ENCODE measurements around the gene KLHL29. TPM values are rescaled to one million over a fixed set of nuclear protein-coding genes. Genes with fewer than 3 reads are reported as not detected.

Gene KLHL29
- total RNA-seq (1 to 10 TPM; 1.8 to 6.6 (median 2.5) TPM), total RNA-seq (1.9 to 9.2 (median 4.8) reads per million in 29 experiments)
- total RNA-seq (2013) = 0.83 TPM

DNA sequence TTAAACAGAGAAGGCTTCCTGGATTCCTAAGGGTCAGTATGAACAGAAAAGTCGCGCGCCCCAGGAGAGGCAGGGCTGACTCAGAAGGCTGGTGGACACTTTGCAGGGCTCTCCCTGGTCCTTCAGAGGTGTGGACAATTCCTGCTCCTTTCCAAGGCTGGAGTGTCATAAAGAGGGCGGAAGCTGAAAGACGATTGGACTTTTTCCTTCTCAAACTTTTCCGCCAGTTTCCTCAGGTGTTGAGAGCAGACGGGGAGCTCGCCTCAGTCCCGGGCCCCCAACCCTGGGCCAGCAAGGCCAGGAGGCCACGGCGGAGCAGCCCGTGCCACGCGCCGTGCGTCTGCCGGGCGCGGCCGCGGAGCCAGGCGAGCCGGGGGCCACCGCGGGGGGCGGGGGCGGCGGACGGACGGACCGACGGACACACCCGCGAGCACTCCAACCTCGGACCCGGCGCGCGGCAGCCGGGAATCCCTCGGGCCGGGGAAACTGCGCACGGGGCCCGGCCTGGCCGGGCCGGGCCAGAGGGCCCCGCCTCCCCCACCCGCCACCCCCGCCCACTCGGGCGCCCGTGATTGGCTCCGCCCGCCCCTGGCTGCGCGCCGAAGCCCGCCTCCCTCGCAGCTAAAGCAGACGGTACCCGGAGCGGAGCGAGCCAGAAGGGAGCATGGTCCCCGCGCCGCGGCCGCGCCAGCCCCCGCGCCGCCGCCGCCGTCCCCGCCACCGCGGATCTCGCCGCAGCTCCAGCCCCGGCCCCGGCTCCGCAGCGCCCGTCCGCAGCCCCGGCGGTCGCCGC, at the start of gene KLHL29:
KLHL29 (plus strand) TSS at position 629 of the 793 bp plus-strand sequence. CDS start 177,018 bp downstream, outside the sequence.
- CTCF ChIA-PET = no interaction called here
- peak; percentile 80 to 86 (median 84) for ATAC-seq (replicated peaks in 1 of 4)

GRCh38 chr2:23335550-23335949, 49.4 kb upstream of the KLHL29 start:
- H3K4me1 Mint-ChIP-seq = no peaks in the 10 kb centered on the region
- ATAC-seq (replicated peaks in 1 of 4) = no peak
- H3K36me3 Mint-ChIP-seq = no peaks in the 10 kb centered on the region

More for the DNA sequence above, at the start of gene KLHL29:
- POLR2A ChIA-PET = no interaction called here
- Histone ChIP-seq H3K9me3 (no peaks in the 10 kb centered on the region), H3K36me3 (ENCODE audit: control insufficient read depth in 2 of 2, extremely low read depth in 1 of 2, insufficient read depth in 1 of 2, low read length in 1 of 2) (no peaks in the 10 kb centered on the region), H3K4me3 (ENCODE audit: control insufficient read depth in 1 of 2, extremely low read depth in 1 of 2, low read length in 1 of 2) (peak within 1 kb of the TSS; percentile 39 to 66), H3K4me1 (ENCODE audit: control insufficient read depth in 1 of 2, extremely low read depth in 1 of 2, insufficient read depth in 2 of 2, low read length in 2 of 2) (peaks cover 9 to 31% of the 10 kb centered on the region in 2 experiments), H3K27me3 (replicated peaks in 1 of 2; ENCODE audit: control insufficient read depth in 2 of 2, extremely low read depth in 1 of 2, insufficient read depth in 2 of 2, low read length in 1 of 2) (peaks cover 9 to 34% of the 10 kb centered on the region in 2 experiments), H3K27ac (ENCODE audit: low read length) (no peak within 1 kb of the TSS)
- WGBS (ENCODE audit: insufficient coverage) = 6% methylated on average over 82 of the region's 91 CpGs
- Mint-ChIP-seq H3K27me3 (peaks cover 27 to 45% of the 10 kb centered on the region in 2 donors), H3K36me3 (no peaks in the 10 kb centered on the region), H3K4me1 (peaks cover 31 to 42% (median 33%) of the 10 kb centered on the region in 3 donors), H3K4me3 (peak within 1 kb of the TSS; percentile 73 to 94 (median 74)), H3K9me3 (no peaks in the 10 kb centered on the region), H3K27ac (peak within 1 kb of the TSS; percentile 34 to 45)
- peak; percentile 21 to 77 (median 57) for DNase-seq

GRCh38 chr2:23342075-23342474, 42.9 kb upstream of the KLHL29 start:
- no peak overlapping the region for H3K27ac Mint-ChIP-seq
- H3K27ac ChIP-seq (ENCODE audit: low read length) = no peak overlapping the region
- POLR2A ChIA-PET = no interaction called here
- no peaks in the 10 kb centered on the region for H3K36me3 ChIP-seq (ENCODE audit: control insufficient read depth in 2 of 2, extremely low read depth in 1 of 2, insufficient read depth in 1 of 2, low read length in 1 of 2)
- DNase-seq (no peak), ATAC-seq (replicated peaks in 1 of 4) (no peak)
- H3K4me1 Mint-ChIP-seq = no peaks in the 10 kb centered on the region
- no peaks in the 10 kb centered on the region for H3K9me3 ChIP-seq
- H3K27me3 Mint-ChIP-seq = peaks cover 9 to 12% of the 10 kb centered on the region in 2 donors
- 67% methylated on average over 2 of the region's 3 CpGs for WGBS (ENCODE audit: insufficient coverage)
- CTCF ChIA-PET = no interaction called here
- H3K27me3 ChIP-seq (replicated peaks in 1 of 2; ENCODE audit: control insufficient read depth in 2 of 2, extremely low read depth in 1 of 2, insufficient read depth in 2 of 2, low read length in 1 of 2) = peaks cover 2 to 8% of the 10 kb centered on the region in 2 experiments
- no peaks in the 10 kb centered on the region for H3K4me1 ChIP-seq (ENCODE audit: control insufficient read depth in 1 of 2, extremely low read depth in 1 of 2, insufficient read depth in 2 of 2, low read length in 2 of 2)
- H3K4me3 Mint-ChIP-seq = no peak overlapping the region
- no peak overlapping the region for H3K4me3 ChIP-seq (ENCODE audit: control insufficient read depth in 1 of 2, extremely low read depth in 1 of 2, low read length in 1 of 2)
- H3K36me3 Mint-ChIP-seq = no peaks in the 10 kb centered on the region
- no peaks in the 10 kb centered on the region for H3K9me3 Mint-ChIP-seq

More at GRCh38 chr2:23335550-23335949, 49.4 kb upstream of the KLHL29 start:
- Mint-ChIP-seq H3K27me3 (peaks cover 16 to 19% of the 10 kb centered on the region in 2 donors), H3K9me3 (no peaks in the 10 kb centered on the region), H3K27ac (no peak overlapping the region), H3K4me3 (no peak overlapping the region)
- Histone ChIP-seq H3K4me3 (ENCODE audit: control insufficient read depth in 1 of 2, extremely low read depth in 1 of 2, low read length in 1 of 2) (no peak overlapping the region), H3K9me3 (no peaks in the 10 kb centered on the region), H3K27ac (ENCODE audit: low read length) (no peak overlapping the region), H3K27me3 (replicated peaks in 1 of 2; ENCODE audit: control insufficient read depth in 2 of 2, extremely low read depth in 1 of 2, insufficient read depth in 2 of 2, low read length in 1 of 2) (peaks cover 0 to 25% of the 10 kb centered on the region in 2 experiments), H3K36me3 (ENCODE audit: control insufficient read depth in 2 of 2, extremely low read depth in 1 of 2, insufficient read depth in 1 of 2, low read length in 1 of 2) (no peaks in the 10 kb centered on the region), H3K4me1 (ENCODE audit: control insufficient read depth in 1 of 2, extremely low read depth in 1 of 2, insufficient read depth in 2 of 2, low read length in 2 of 2) (no peaks in the 10 kb centered on the region)
- POLR2A ChIA-PET = no interaction called here
- no peak for DNase-seq
- WGBS (ENCODE audit: insufficient coverage) = 73% methylated on average over 2 of the region's 2 CpGs
- CTCF ChIA-PET = no interaction called here

GRCh38 chr2:23346029-23346428, 39.0 kb upstream of the KLHL29 start:
- Mint-ChIP-seq H3K4me3 (no peak overlapping the region), H3K27ac (no peak overlapping the region), H3K27me3 (peaks cover 9 to 11% of the 10 kb centered on the region in 2 donors), H3K36me3 (no peaks in the 10 kb centered on the region), H3K9me3 (no peaks in the 10 kb centered on the region), H3K4me1 (no peaks in the 10 kb centered on the region)
- ATAC-seq (replicated peaks in 1 of 4) = no peak
- DNase-seq = no peak
- Histone ChIP-seq H3K4me3 (ENCODE audit: control insufficient read depth in 1 of 2, extremely low read depth in 1 of 2, low read length in 1 of 2) (no peak overlapping the region), H3K27me3 (replicated peaks in 1 of 2; ENCODE audit: control insufficient read depth in 2 of 2, extremely low read depth in 1 of 2, insufficient read depth in 2 of 2, low read length in 1 of 2) (peaks cover 2 to 25% of the 10 kb centered on the region in 2 experiments), H3K9me3 (no peaks in the 10 kb centered on the region), H3K4me1 (ENCODE audit: control insufficient read depth in 1 of 2, extremely low read depth in 1 of 2, insufficient read depth in 2 of 2, low read length in 2 of 2) (no peaks in the 10 kb centered on the region), H3K36me3 (ENCODE audit: control insufficient read depth in 2 of 2, extremely low read depth in 1 of 2, insufficient read depth in 1 of 2, low read length in 1 of 2) (no peaks in the 10 kb centered on the region), H3K27ac (ENCODE audit: low read length) (no peak overlapping the region)
- ChIA-PET CTCF (no interaction called here), POLR2A (no interaction called here)
- 86% methylated on average over 2 of the region's 4 CpGs for WGBS (ENCODE audit: insufficient coverage)

DNA sequence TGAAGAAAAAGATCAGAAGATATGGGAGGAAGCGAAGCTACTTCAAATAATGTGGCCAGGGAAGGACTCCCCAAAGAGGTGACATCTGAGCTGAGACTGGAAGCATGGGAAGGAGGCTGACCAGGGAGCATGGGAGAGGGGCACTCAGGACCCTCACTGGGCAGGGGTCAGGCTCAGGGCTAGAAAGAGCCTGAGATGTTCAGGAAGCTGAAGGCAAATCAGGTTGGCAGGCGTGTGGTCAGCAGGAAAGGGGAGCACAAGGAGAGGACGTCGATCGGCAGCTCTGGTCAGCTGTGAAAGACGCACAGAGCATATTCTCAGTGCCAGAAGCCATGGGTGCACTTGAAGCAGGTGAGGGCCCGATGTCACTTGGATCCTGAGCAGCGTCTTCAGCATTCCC, 38.2 kb upstream of the KLHL29 start:
- H3K27me3 ChIP-seq (replicated peaks in 1 of 2; ENCODE audit: control insufficient read depth in 2 of 2, extremely low read depth in 1 of 2, insufficient read depth in 2 of 2, low read length in 1 of 2) = peaks cover 0 to 32% of the 10 kb centered on the region in 2 experiments
- H3K4me3 ChIP-seq (ENCODE audit: control insufficient read depth in 1 of 2, extremely low read depth in 1 of 2, low read length in 1 of 2) = no peak overlapping the region
- POLR2A ChIA-PET = no interaction called here
- DNase-seq (no peak), ATAC-seq (replicated peaks in 1 of 4) (no peak)
- H3K4me1 ChIP-seq (ENCODE audit: control insufficient read depth in 1 of 2, extremely low read depth in 1 of 2, insufficient read depth in 2 of 2, low read length in 2 of 2) = peaks cover 0 to 7% of the 10 kb centered on the region in 2 experiments
- H3K36me3 Mint-ChIP-seq = no peaks in the 10 kb centered on the region
- 82% methylated on average over 7 of the region's 8 CpGs for WGBS (ENCODE audit: insufficient coverage)
- CTCF ChIA-PET = no interaction called here
- H3K27me3 Mint-ChIP-seq = peaks cover 8 to 11% of the 10 kb centered on the region in 2 donors
- H3K9me3 ChIP-seq = no peaks in the 10 kb centered on the region
- H3K27ac Mint-ChIP-seq = no peak overlapping the region
- no peaks in the 10 kb centered on the region for H3K9me3 Mint-ChIP-seq
- H3K27ac ChIP-seq (ENCODE audit: low read length) = no peak overlapping the region
- H3K36me3 ChIP-seq (ENCODE audit: control insufficient read depth in 2 of 2, extremely low read depth in 1 of 2, insufficient read depth in 1 of 2, low read length in 1 of 2) = no peaks in the 10 kb centered on the region
- no peaks in the 10 kb centered on the region for H3K4me1 Mint-ChIP-seq
- H3K4me3 Mint-ChIP-seq = no peak overlapping the region

GRCh38 chr2:23347471-23348092, 37.4 kb upstream of the KLHL29 start:
- Mint-ChIP-seq H3K36me3 (no peaks in the 10 kb centered on the region), H3K27ac (no peak overlapping the region), H3K9me3 (no peaks in the 10 kb centered on the region), H3K4me3 (no peak overlapping the region), H3K4me1 (no peaks in the 10 kb centered on the region), H3K27me3 (peaks cover 9 to 15% of the 10 kb centered on the region in 2 donors)
- H3K36me3 ChIP-seq (ENCODE audit: control insufficient read depth in 2 of 2, extremely low read depth in 1 of 2, insufficient read depth in 1 of 2, low read length in 1 of 2) = no peaks in the 10 kb centered on the region
- no peaks in the 10 kb centered on the region for H3K9me3 ChIP-seq
- no peak overlapping the region for H3K4me3 ChIP-seq (ENCODE audit: control insufficient read depth in 1 of 2, extremely low read depth in 1 of 2, low read length in 1 of 2)
- POLR2A ChIA-PET = no interaction called here
- ATAC-seq (replicated peaks in 1 of 4) (no peak), DNase-seq (no peak)
- H3K27me3 ChIP-seq (replicated peaks in 1 of 2; ENCODE audit: control insufficient read depth in 2 of 2, extremely low read depth in 1 of 2, insufficient read depth in 2 of 2, low read length in 1 of 2) = peaks cover 2 to 39% of the 10 kb centered on the region in 2 experiments
- WGBS (ENCODE audit: insufficient coverage) = 92% methylated on average over 15 of the region's 18 CpGs
- no peak overlapping the region for H3K27ac ChIP-seq (ENCODE audit: low read length)
- peaks cover 0 to 8% of the 10 kb centered on the region in 2 experiments for H3K4me1 ChIP-seq (ENCODE audit: control insufficient read depth in 1 of 2, extremely low read depth in 1 of 2, insufficient read depth in 2 of 2, low read length in 2 of 2)
- CTCF ChIA-PET = interaction anchor here in 1 of 2 donors (0.6 kb wide), 1 partner anchor 33 kb away, joined by 3 read pairs; no protein-coding TSS in a partner anchor
